H1 (cell line): ENCODE measurements around the gene INPP5A. TPM values are rescaled to one million over a fixed set of nuclear protein-coding genes. Genes with fewer than 3 reads are reported as not detected.

Experiments used
- BACH1 ChIP-seq: IDR thresholded peaks from 2 replicates; pipeline ENCODE4 v1.6.1; 2012; ENCODE audit warnings: low read length, improper control_type of control experiment
- CHD1 ChIP-seq: IDR thresholded peaks from 2 replicates; pipeline ENCODE4 v1.6.1; 2012; ENCODE audit warnings: low read depth, low read length, improper control_type of control experiment
- FOSL1 ChIP-seq: IDR thresholded peaks from 2 replicates; pipeline ENCODE4 v1.6.1; 2011; ENCODE audit warnings: mild to moderate bottlenecking, low read depth, low read length, moderate library complexity; ENCODE audit not compliant: insufficient read depth
- KDM5A ChIP-seq: fragments of 200-600 bp; IDR thresholded peaks from 2 replicates; pipeline ENCODE4 v1.7.1; 2012; ENCODE audit warnings: mild to moderate bottlenecking, low read length, inconsistent platforms, mixed read lengths
- PHF8 ChIP-seq: fragments of 200-600 bp; sonication (generic); conservative IDR thresholded peaks from 2 replicates; pipeline ENCODE4 v1.7.1; 2012; ENCODE audit warnings: low read depth, mild to moderate bottlenecking, inconsistent platforms, low read length, moderate library complexity
- TAF7 ChIP-seq: optimal IDR thresholded peaks from 2 replicates; pipeline ENCODE3; 2011; ENCODE audit warnings: low read depth, mild to moderate bottlenecking, inconsistent platforms, low read length, moderate library complexity, borderline replicate concordance
- YY1 ChIP-seq: IDR thresholded peaks from 2 replicates; pipeline ENCODE4 v1.6.1; 2011; ENCODE audit warnings: low read depth, mild to moderate bottlenecking, low read length
- polyA plus RNA-seq, 7 experiments: library from polyadenylated mRNA; depleted of rRNA in 3 of 7; stranded (reverse) in 5 of 7; unstranded in 2 of 7; fragments of >200 nt in 5 of 7; fragments of 200-250 nt in 2 of 7; gene quantifications; 1 replicate in 5 of 7; 2 replicates in 1 of 7; 4 replicates in 1 of 7; pipeline versions ENCODE4 v1.2.1 to v1.2.3, GENCODE V29; 2011 to 2013; ENCODE audit warnings: missing spikeins in 2 of 7, mixed read lengths in 2 of 7
- total RNA-seq: library from RNA; stranded (reverse); fragmentation: NEBNext Ultra II Directional; extraction: Animal tissue kit (Norgen Biotek cat#: 25700); gene quantifications from 2 replicates; pipeline ENCODE4 v1.2.1, GENCODE V29; 2021

The INPP5A gene
- total and polyA plus RNA-seq, 2 of the 8 experiments (the other 6 are each of a cell fraction or from before 2014, with no cell fraction given) = 19.7 to 27.5 TPM

DNA sequence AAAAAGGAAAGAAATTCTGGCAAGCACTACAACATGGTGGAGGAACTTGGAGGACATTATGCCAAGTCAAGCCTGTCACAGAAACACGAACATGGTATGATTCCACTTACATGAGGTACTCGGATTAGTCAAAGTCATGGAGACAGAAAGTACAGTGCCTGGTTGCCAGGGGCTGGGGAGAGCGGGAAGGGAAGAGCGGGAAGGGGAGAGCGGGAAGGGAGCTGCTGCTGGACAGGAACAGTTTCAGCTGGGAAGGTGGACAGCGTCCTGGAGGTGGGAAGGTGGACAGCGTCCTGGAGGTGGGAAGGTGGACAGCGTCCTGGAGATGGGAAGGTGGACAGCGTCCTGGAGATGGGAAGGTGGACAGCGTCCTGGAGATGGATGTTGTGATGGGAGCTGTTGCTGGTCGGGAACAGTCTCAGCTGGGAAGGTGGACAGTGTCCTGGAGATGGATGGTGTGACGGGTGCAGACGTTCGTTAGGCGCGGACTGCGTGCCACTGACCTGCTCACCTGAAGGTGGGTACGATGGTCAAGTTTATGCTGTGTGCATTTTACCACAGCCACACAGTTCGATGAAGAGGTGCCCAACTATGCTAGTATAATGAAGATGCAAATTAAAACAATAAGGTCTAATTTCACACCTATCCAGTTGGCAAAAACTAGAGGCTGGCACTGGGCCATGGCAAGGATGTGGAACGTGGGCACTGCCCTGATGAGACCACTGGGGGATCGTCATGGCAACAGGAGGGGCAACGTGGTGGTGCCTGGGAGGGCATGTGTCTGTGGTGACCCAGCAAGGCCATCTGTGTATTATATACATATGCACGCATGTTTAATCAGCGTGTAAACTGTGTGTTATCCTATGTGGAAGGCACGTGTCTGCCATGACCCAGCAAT lies 144.5 kb downstream of the INPP5A start (continued):
- TF ChIP-seq YY1 = no peak
- no peak for TF ChIP-seq BACH1
- no peak for TF ChIP-seq PHF8
- no peak for TF ChIP-seq CHD1
- no peak for TF ChIP-seq FOSL1
- no peak for TF ChIP-seq TAF7
- no peak for TF ChIP-seq KDM5A
- TF ChIP-seq, all 59 proteins: peak for 0
